Uterus (tissue), 4 donors: ENCODE results near the gene PDAP1. TPM values are rescaled to one million over a fixed set of nuclear protein-coding genes. Genes with fewer than 3 reads are reported as not detected.

ENCODE experiments used
- DNase-seq, 2 donors: peaks; one replicate each; pipeline ENCODE4 v3.0.0-alpha.2; 2019 to 2020
- H3K27ac ChIP-seq, 2 donors: fragments of 200-600 bp; sonication (generic); 1 replicate in 1 of 2; 2 replicates in 1 of 2; pipeline ENCODE4 v1.5.1; 2016 to 2018
- H3K27me3 ChIP-seq, 2 donors: fragments of 200-600 bp; sonication (generic); one replicate each; pipeline ENCODE4 v1.5.1; 2018 to 2019; ENCODE audit warnings: control low read depth in 1 of 2
- H3K36me3 ChIP-seq, 2 donors: fragments of 200-600 bp; sonication (generic); one replicate each; pipeline ENCODE4 v1.5.1; 2019; ENCODE audit warnings: control low read depth in 1 of 2
- H3K4me1 ChIP-seq, 2 donors: fragments of 200-600 bp; sonication (generic); one replicate each; pipeline ENCODE4 v1.5.1; 2018 to 2019; ENCODE audit warnings: control low read depth in 1 of 2
- H3K4me3 ChIP-seq, 2 donors: fragments of 200-600 bp; sonication (generic); 1 replicate in 1 of 2; 2 replicates in 1 of 2; pipeline ENCODE4 v1.5.1; 2018 to 2019; ENCODE audit warnings: mild to moderate bottlenecking in 1 of 2
- H3K9me3 ChIP-seq, 2 donors: fragments of 200-600 bp; sonication (generic); one replicate each; pipeline ENCODE4 v1.5.1; 2019; ENCODE audit warnings: control low read depth in 1 of 2
- POLR2A ChIP-seq, 2 donors: fragments of 450-650 bp; IDR thresholded peaks; one replicate each; pipeline ENCODE4 v1.6.1; 2016; ENCODE audit warnings: antibody characterized with exemption in 2 of 2, mild to moderate bottlenecking in 1 of 2, moderate library complexity in 1 of 2
- intact Hi-C: fragments of 100-400 bp; cut with DNase I; formaldehyde crosslinking; loops from one replicate; pipeline ENCODE4 v1.15.1; 2023; ENCODE audit warnings: low total_unique reads
- total RNA-seq, 4 donors: library from RNA; depleted of rRNA in 3 of 4; stranded (reverse); fragments of >200 nt in 3 of 4; gene quantifications; one replicate each; pipeline versions ENCODE4 v1.1.0 to v1.2.4, GENCODE V29; 2014 to 2023
- TF ChIP-seq, protein P1 (sequence below), 4 experiments: fragments of 200-600 bp in 2 of 4; fragments of 450-650 bp in 2 of 4; sonication (generic) in 2 of 4; IDR thresholded peaks; one replicate each; pipeline ENCODE4 v1.5.1; 2016 to 2019; ENCODE audit warnings: antibody characterized with exemption in 4 of 4, mild to moderate bottlenecking in 2 of 4, moderate library complexity in 1 of 4
- donor health status: DM: yes; HTN: yes; CAD: no.

The PDAP1 gene
- total RNA-seq, 4 donors from 2014 or later: 39.9 to 185 (median 72.1) TPM

DNA sequence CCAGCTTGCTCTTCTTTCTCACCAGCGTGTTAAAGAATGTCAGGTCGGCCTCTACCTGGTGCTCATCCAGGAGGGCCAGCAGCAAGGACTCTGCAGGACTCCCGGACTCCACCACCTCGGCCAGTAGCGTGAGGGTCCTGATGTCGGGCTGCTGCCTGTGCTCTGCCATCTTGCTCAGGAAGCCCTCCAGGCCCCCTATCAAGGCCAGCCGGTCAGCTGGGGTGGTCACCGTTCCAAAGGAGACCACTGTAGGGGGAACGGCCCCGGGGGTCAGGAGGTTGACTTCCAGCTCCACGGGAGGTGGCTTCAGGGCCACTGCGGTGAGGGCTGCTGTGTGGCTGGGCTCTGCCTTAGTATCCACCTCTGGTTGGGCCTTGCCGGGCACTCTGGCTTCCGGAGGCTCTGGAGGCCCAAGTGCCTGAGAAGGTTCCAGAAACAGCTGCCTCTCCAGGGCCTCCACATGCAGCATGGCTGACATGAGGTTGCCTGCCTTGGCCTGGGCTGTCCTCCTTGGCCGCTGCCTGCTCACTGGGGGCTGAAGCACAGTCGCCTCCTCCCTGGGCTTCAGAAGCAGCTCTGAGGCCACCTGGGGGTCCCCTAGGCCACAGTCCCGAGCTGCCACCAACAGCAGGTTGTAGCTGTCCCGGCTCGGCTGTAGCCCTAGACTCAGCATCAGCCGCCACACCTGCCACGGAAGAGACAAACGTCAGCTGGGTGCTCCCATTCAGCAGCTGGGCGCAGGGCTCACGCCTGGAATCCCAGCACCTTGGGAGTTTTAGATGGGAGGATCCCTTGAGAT is 16.7 kb upstream of the PDAP1 start:
- H3K27ac ChIP-seq: no peak overlapping the region
- DNase-seq: no peak
- H3K27me3 ChIP-seq: no peaks in the 10 kb centered on the region
- no peak for TF ChIP-seq POLR2A (IDR thresholded peaks at IDR 0.05)
- TF ChIP-seq, protein P1, sequence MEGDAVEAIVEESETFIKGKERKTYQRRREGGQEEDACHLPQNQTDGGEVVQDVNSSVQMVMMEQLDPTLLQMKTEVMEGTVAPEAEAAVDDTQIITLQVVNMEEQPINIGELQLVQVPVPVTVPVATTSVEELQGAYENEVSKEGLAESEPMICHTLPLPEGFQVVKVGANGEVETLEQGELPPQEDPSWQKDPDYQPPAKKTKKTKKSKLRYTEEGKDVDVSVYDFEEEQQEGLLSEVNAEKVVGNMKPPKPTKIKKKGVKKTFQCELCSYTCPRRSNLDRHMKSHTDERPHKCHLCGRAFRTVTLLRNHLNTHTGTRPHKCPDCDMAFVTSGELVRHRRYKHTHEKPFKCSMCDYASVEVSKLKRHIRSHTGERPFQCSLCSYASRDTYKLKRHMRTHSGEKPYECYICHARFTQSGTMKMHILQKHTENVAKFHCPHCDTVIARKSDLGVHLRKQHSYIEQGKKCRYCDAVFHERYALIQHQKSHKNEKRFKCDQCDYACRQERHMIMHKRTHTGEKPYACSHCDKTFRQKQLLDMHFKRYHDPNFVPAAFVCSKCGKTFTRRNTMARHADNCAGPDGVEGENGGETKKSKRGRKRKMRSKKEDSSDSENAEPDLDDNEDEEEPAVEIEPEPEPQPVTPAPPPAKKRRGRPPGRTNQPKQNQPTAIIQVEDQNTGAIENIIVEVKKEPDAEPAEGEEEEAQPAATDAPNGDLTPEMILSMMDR (IDR thresholded peaks at IDR 0.05): no peak
- H3K36me3 ChIP-seq: no peaks in the 10 kb centered on the region
- H3K9me3 ChIP-seq: no peaks in the 10 kb centered on the region
- H3K4me3 ChIP-seq: no peak overlapping the region
- intact Hi-C loops: no loop called here
- no peaks in the 10 kb centered on the region for H3K4me1 ChIP-seq

DNA sequence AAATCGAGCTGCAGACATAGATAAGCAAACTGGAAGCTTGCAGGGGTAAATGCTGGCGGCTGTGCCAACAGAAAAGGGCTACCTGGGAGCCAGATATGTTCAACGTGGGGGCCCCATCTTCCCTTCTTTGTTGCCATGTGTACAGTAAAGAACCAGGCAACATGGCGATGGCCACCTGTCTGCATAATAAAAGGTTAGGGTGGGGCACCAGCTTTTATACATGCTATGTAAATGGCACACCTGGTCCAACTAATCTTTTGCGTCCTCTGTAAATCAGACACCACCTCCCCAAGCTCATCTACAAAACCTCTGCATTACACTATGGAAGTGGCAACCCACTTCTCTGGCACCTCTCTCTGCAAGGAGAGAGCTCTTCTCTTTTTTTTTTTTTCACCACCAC is 14.2 kb upstream of the PDAP1 start:
- TF ChIP-seq, protein P1 (IDR thresholded peaks at IDR 0.05): no peak
- TF ChIP-seq POLR2A (IDR thresholded peaks at IDR 0.05): no peak
- no peak for DNase-seq
- H3K36me3 ChIP-seq: no peaks in the 10 kb centered on the region

DNA sequence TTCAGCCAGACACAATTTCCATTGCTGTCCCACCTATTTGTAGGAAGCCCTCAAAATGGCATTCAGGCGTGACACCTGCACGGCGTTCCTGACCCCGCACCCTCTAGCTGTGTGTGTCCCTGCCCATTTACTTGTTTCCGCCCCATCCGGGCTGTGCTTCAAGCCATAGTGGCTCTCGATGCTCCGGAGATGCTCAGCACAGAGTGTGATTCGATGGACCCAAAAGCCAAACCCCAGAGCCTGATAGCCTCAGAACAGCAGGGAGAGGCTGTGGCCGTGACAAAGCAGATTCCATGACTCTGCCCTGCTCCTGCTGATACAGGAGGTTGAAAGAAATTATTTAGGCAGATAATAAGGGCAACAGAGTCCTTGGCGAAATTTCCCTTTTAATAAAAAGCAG is 13.8 kb upstream of the PDAP1 start:
- no peak overlapping the region for H3K27ac ChIP-seq
- intact Hi-C loops: no loop called here
- no peaks in the 10 kb centered on the region for H3K4me1 ChIP-seq
- H3K36me3 ChIP-seq: no peaks in the 10 kb centered on the region
- no peaks in the 10 kb centered on the region for H3K9me3 ChIP-seq
- H3K27me3 ChIP-seq: no peaks in the 10 kb centered on the region
- no peak overlapping the region for H3K4me3 ChIP-seq
- DNase-seq: no peak
- TF ChIP-seq, protein P1 (IDR thresholded peaks at IDR 0.05): no peak
- TF ChIP-seq POLR2A (IDR thresholded peaks at IDR 0.05): no peak

More for the DNA sequence above, 14.2 kb upstream of the PDAP1 start:
- Histone ChIP-seq H3K9me3 (no peaks in the 10 kb centered on the region), H3K4me1 (no peaks in the 10 kb centered on the region), H3K27ac (no peak overlapping the region), H3K27me3 (no peaks in the 10 kb centered on the region), H3K4me3 (no peak overlapping the region)
- intact Hi-C loops: no loop called here

DNA sequence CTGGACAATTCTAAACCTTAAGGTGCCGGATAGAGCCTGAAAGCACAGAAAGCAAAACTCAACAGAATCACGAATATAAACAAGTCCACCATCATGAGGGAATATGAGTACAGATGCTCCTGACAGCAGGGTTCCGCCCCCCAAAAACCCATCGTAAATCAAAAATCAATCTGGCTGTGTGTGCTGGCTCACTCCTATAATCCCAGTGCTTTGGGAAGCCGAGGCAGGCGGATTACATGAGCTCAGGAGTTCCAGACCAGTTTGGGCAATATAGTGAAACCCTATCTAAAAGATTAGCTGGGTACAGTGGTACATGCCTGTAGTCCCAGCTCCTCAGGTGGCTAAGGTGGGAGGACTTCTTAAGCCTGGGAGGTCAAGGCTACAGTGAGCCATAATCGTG is 12.6 kb upstream of the PDAP1 start:
- intact Hi-C loops: no loop called here
- Histone ChIP-seq H3K4me3 (no peak overlapping the region), H3K36me3 (no peaks in the 10 kb centered on the region), H3K4me1 (no peaks in the 10 kb centered on the region), H3K27me3 (no peaks in the 10 kb centered on the region), H3K9me3 (no peaks in the 10 kb centered on the region), H3K27ac (no peak overlapping the region)
- TF ChIP-seq POLR2A (IDR thresholded peaks at IDR 0.05): no peak
- TF ChIP-seq, protein P1 (IDR thresholded peaks at IDR 0.05): no peak
- DNase-seq: no peak

DNA sequence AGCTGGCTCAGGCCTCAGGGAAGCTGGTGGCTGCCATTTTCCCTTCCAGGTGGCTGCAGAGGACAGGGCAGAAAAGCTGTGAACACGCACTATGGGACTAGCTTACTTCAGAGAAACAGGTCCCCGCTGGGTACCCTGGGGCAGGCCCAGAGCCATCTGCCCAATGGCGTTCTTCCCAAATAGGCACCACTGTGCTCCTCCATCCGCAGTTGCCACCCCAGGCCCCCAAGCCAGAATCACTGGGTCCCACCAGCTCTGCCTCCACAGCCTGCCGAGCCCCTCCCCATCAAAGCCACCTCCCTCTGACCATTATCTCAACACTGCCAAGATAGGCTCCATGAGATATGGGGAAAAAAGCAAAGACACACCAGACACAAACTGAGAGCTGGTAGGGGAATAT is 11.8 kb upstream of the PDAP1 start:
- intact Hi-C loops: no loop called here
- no peak for DNase-seq
- H3K36me3 ChIP-seq: no peaks in the 10 kb centered on the region
- no peak overlapping the region for H3K4me3 ChIP-seq
- TF ChIP-seq POLR2A (IDR thresholded peaks at IDR 0.05): no peak
- TF ChIP-seq, protein P1 (IDR thresholded peaks at IDR 0.05): no peak
- no peaks in the 10 kb centered on the region for H3K9me3 ChIP-seq
- H3K27me3 ChIP-seq: no peaks in the 10 kb centered on the region
- no peaks in the 10 kb centered on the region for H3K4me1 ChIP-seq
- H3K27ac ChIP-seq: no peak overlapping the region
